SK-N-SH (cell line): ENCODE measurements around the gene THOC6. TPM values are rescaled to one million over a fixed set of nuclear protein-coding genes. Genes with fewer than 3 reads are reported as not detected.

Experiments
- CTCF ChIA-PET: fragments of 300-600, 350-600 bp; formaldehyde crosslinking; extraction: SDS; loops from one replicate; lab custom pipeline; 2021; lab: Yijun Ruan, JAX
- POLR2A ChIA-PET: fragments of 350-600 bp; sonication (Branson Sonifier 250); formaldehyde crosslinking; extraction: SDS; loops from one replicate; lab custom pipeline; 2020; ENCODE audit warnings: antibody characterized with exemption, inconsistent platforms; lab: Yijun Ruan, JAX
- DNase-seq: peaks from one replicate; pipeline ENCODE4 v3.0.0; 2012
- H2AFZ ChIP-seq: fragments of 200-600 bp; sonication (generic); 2 replicates; pipeline ENCODE4 v1.8.1; 2016; ENCODE audit warnings: antibody characterized with exemption, mild to moderate bottlenecking, low read depth
- H3F3A ChIP-seq: fragments of 200-600 bp; sonication (generic); replicated peaks from 2 replicates; pipeline ENCODE3; 2016; ENCODE audit warnings: antibody characterized with exemption, mild to moderate bottlenecking; ENCODE audit not compliant: insufficient read depth
- H3K27ac ChIP-seq, 2 experiments: fragments of 200-500 bp in 1 of 2; fragments of 200-600 bp in 1 of 2; sonication (Bioruptor generic) in 1 of 2; sonication (generic), shearing (Covaris generic) in 1 of 2; 2 replicates each; pipeline versions ENCODE4 v1.5.1 to v1.6.1; 2014 to 2016; ENCODE audit warnings: low read depth in 2 of 2, inconsistent platforms in 1 of 2, low read length in 1 of 2, mild to moderate bottlenecking in 1 of 2, mixed read lengths in 1 of 2
- H3K27me3 ChIP-seq: fragments of 200-600 bp; sonication (generic), shearing (Covaris generic); 2 replicates; pipeline ENCODE4 v1.6.1; 2016; ENCODE audit warnings: mixed run types; ENCODE audit not compliant: insufficient read depth
- H3K36me3 ChIP-seq, 2 experiments: fragments of 200-500 bp in 1 of 2; fragments of 200-600 bp in 1 of 2; sonication (Bioruptor generic) in 1 of 2; sonication (generic) in 1 of 2; replicated peaks in 1 of 2; 2 replicates each; pipeline versions ENCODE3 to v1.5.1; 2014 to 2016; ENCODE audit warnings: low read length in 1 of 2, mild to moderate bottlenecking in 1 of 2; ENCODE audit not compliant: insufficient read depth in 2 of 2, control insufficient read depth in 1 of 2
- H3K4me1 ChIP-seq, 2 experiments: fragments of 200-500 bp in 1 of 2; fragments of 200-600 bp in 1 of 2; sonication (Bioruptor generic) in 1 of 2; sonication (generic), shearing (Covaris generic) in 1 of 2; 2 replicates each; pipeline versions ENCODE4 v1.5.1 to v1.6.1; 2014 to 2016; ENCODE audit warnings: low read depth in 1 of 2, low read length in 1 of 2, mixed run types in 1 of 2; ENCODE audit not compliant: insufficient read depth in 2 of 2, control insufficient read depth in 1 of 2
- H3K4me2 ChIP-seq: fragments of 200-600 bp; sonication (generic), shearing (Covaris generic); 2 replicates; pipeline ENCODE4 v1.6.1; 2017; ENCODE audit warnings: mixed run types
- H3K4me3 ChIP-seq, 2 experiments: fragments of 200-500 bp in 1 of 2; fragments of 200-600 bp in 1 of 2; sonication (Bioruptor generic) in 1 of 2; sonication (generic), shearing (Covaris generic) in 1 of 2; 2 replicates each; pipeline versions ENCODE4 v1.5.1 to v1.8.1; 2014 to 2016; ENCODE audit warnings: low read depth in 2 of 2, inconsistent platforms in 1 of 2, low read length in 1 of 2, mild to moderate bottlenecking in 1 of 2, mixed read lengths in 1 of 2, moderate library complexity in 1 of 2
- H3K79me2 ChIP-seq: fragments of 200-600 bp; sonication (generic); 2 replicates; pipeline ENCODE4 v1.8.1; 2017; ENCODE audit warnings: mild to moderate bottlenecking; ENCODE audit not compliant: insufficient read depth
- H3K9ac ChIP-seq: fragments of 200-600 bp; sonication (generic); 2 replicates; pipeline ENCODE4 v1.6.1; 2017; ENCODE audit warnings: mixed run types
- H3K9me2 ChIP-seq: fragments of 200-600 bp; sonication (generic); 2 replicates; pipeline ENCODE4 v1.6.1; 2017; ENCODE audit warnings: mixed run types
- H3K9me3 ChIP-seq: fragments of 200-600 bp; sonication (generic); 2 replicates; pipeline ENCODE4 v1.6.1; 2017; ENCODE audit warnings: mixed run types, mild to moderate bottlenecking, moderate library complexity
- H4K20me1 ChIP-seq: fragments of 200-600 bp; sonication (generic); 2 replicates; pipeline ENCODE4 v1.6.1; 2017; ENCODE audit warnings: mild to moderate bottlenecking, mixed run types; ENCODE audit not compliant: insufficient read depth
- CHD2 ChIP-seq: fragments of 150-350 bp; IDR thresholded peaks from 2 replicates; pipeline ENCODE4 v1.6.1; 2018; ENCODE audit warnings: low read length; ENCODE audit not compliant: partially characterized antibody
- ELF1 ChIP-seq: IDR thresholded peaks from 2 replicates; pipeline ENCODE4 v1.4.0; 2012
- EP300 ChIP-seq, 2 experiments: IDR thresholded peaks; 2 replicates each; pipeline versions ENCODE4 v1.4.0 to v1.6.1; 2012; ENCODE audit warnings: borderline replicate concordance in 1 of 2, low read depth in 1 of 2, low read length in 1 of 2
- FOXM1 ChIP-seq: IDR thresholded peaks from 2 replicates; pipeline ENCODE4 v1.4.0; 2012; ENCODE audit warnings: low read depth, mild to moderate bottlenecking
- GATA2 ChIP-seq: sonication (generic); formaldehyde crosslinking; IDR thresholded peaks from 2 replicates; pipeline ENCODE4 v1.5.0; 2020; ENCODE audit warnings: mild to moderate bottlenecking, missing genetic modification reagents
- IRF3 ChIP-seq: fragments of 150-350 bp; IDR thresholded peaks from 2 replicates; pipeline ENCODE4 v1.6.1; 2016; ENCODE audit warnings: mild to moderate bottlenecking, low read depth, low read length
- MXI1 ChIP-seq: IDR thresholded peaks from 2 replicates; pipeline ENCODE4 v1.6.1; 2012; ENCODE audit warnings: mild to moderate bottlenecking, low read depth, low read length, improper control_type of control experiment
- NFIC ChIP-seq: IDR thresholded peaks from 2 replicates; pipeline ENCODE4 v1.4.0; 2012; ENCODE audit warnings: borderline replicate concordance
- NRF1 ChIP-seq: IDR thresholded peaks from 2 replicates; pipeline ENCODE4 v1.6.1; 2012; ENCODE audit warnings: low read depth, mild to moderate bottlenecking, low read length
- PBX3 ChIP-seq: IDR thresholded peaks from 2 replicates; pipeline ENCODE4; 2012
- POLR2AphosphoS5 ChIP-seq: IDR thresholded peaks from 2 replicates; pipeline ENCODE4 v1.6.1; 2012; ENCODE audit warnings: low read depth, low read length
- RAD21 ChIP-seq: IDR thresholded peaks from 2 replicates; pipeline ENCODE4 v1.6.1; 2012; ENCODE audit warnings: mild to moderate bottlenecking, low read length
- RXRA ChIP-seq: IDR thresholded peaks from 2 replicates; pipeline ENCODE4 v1.4.0; 2012; ENCODE audit warnings: low read depth, mild to moderate bottlenecking, borderline replicate concordance
- SIN3A ChIP-seq: IDR thresholded peaks from 2 replicates; pipeline ENCODE4 v1.6.1; 2012; ENCODE audit warnings: low read depth, mild to moderate bottlenecking, low read length, moderate library complexity, borderline replicate concordance
- SMC3 ChIP-seq: IDR thresholded peaks from 2 replicates; pipeline ENCODE4 v1.6.1; 2012; ENCODE audit warnings: low read depth, low read length, improper control_type of control experiment
- TAF1 ChIP-seq: IDR thresholded peaks from 2 replicates; pipeline ENCODE4 v1.6.1; 2012; ENCODE audit warnings: low read depth, mild to moderate bottlenecking, low read length, moderate library complexity, borderline replicate concordance
- TCF12 ChIP-seq: IDR thresholded peaks from 2 replicates; pipeline ENCODE4 v1.4.0; 2012
- TEAD4 ChIP-seq: IDR thresholded peaks from 2 replicates; pipeline ENCODE4 v1.4.0; 2012; ENCODE audit warnings: mild to moderate bottlenecking, borderline replicate concordance; ENCODE audit not compliant: insufficient read depth
- USF1 ChIP-seq: IDR thresholded peaks from 2 replicates; pipeline ENCODE4 v1.4.0; 2012; ENCODE audit warnings: low read depth, borderline replicate concordance
- WGBS: methylation state at CpG from one replicate; pipeline ENCODE4 v1.1.6; 2017; ENCODE audit warnings: low lambda C conversion rate; 5-methylcytosine and 5-hydroxymethylcytosine counted together
- polyA plus RNA-seq, 3 experiments: library from polyadenylated mRNA; depleted of rRNA; stranded (reverse); fragments of >200 nt; gene quantifications; 2 replicates each; pipeline ENCODE4 v1.2.3, GENCODE V29; 2012

THOC6 gene
- polyA plus RNA-seq, 1 of the 3 experiments (the other 2 are of a cell fraction), result 37.7 TPM

- Histone ChIP-seq H3K27me3 (peaks cover 31% of the 10 kb centered on the region), H3K9ac (no peak overlapping the region), H3K27ac (no peak overlapping the region), H3K9me2 (no peaks in the 10 kb centered on the region), H3F3A (peaks cover 32% of the 10 kb centered on the region), H3K4me1 (peaks cover 0 to 2% of the 10 kb centered on the region in 2 experiments; a peak in 1 of 4 replicates), H2AFZ (no peak overlapping the region), H3K79me2 (no peaks in the 10 kb centered on the region), H3K36me3 (peaks cover 5 to 22% of the 10 kb centered on the region in 2 experiments), H3K4me2 (no peak overlapping the region), H3K9me3 (no peaks in the 10 kb centered on the region), H4K20me1 (peaks cover 12% of the 10 kb centered on the region), H3K4me3 (peak overlapping the region in 1 of 2 experiments; percentile 12; a peak in 1 of 4 replicates)
- no peak for TF ChIP-seq PBX3
- TF ChIP-seq IRF3, result no peak
- TF ChIP-seq MXI1, result no peak
- TF ChIP-seq USF1, result no peak
- TF ChIP-seq TCF12, result no peak
- TF ChIP-seq FOXM1, result no peak
- no peak for TF ChIP-seq ELF1
- TF ChIP-seq GATA2 (CRISPR knock-in tag), result no peak
- no peak for TF ChIP-seq POLR2AphosphoS5
- no peak for TF ChIP-seq SIN3A
- TF ChIP-seq TAF1, result no peak
- TF ChIP-seq TEAD4, result no peak
- TF ChIP-seq NRF1, result no peak
- TF ChIP-seq EP300 (IDR thresholded peaks at IDR 0.05; ENCODE audit: borderline replicate concordance in 1 of 2, low read depth in 1 of 2, low read length in 1 of 2), result no peak
- no peak for TF ChIP-seq RAD21
- TF ChIP-seq RXRA, result no peak
- TF ChIP-seq SMC3, result no peak
- TF ChIP-seq CHD2, result no peak
- no peak for TF ChIP-seq NFIC
- peak; percentile 67 for DNase-seq
- POLR2A ChIA-PET, result interaction anchor here (1.0 kb wide), 1 partner anchor 12 kb away, joined by 5 read pairs; no protein-coding TSS in a partner anchor
- CTCF ChIA-PET, result interaction anchor here (0.5 to 9.8 kb wide), 15 partner anchors 10 to 1269 kb away, joined by 3 to 141 read pairs (median 18); partner anchors contain the start of genes CLDN6, HCFC1R1, IL32 and MMP25
- WGBS, result 29% methylated on average over 46 of the region's 59 CpGs
These were observed 5.8 kb downstream of the THOC6 start for GRCh38 chr16:3029491-3030221.
